ENCODE measurements around the gene RALGPS1. TPM values are rescaled to one million over a fixed set of nuclear protein-coding genes. Genes with fewer than 3 reads are reported as not detected.

Gene RALGPS1
- total RNA-seq, 1 experiment from 2014 or later: 3.3 TPM

DNA sequence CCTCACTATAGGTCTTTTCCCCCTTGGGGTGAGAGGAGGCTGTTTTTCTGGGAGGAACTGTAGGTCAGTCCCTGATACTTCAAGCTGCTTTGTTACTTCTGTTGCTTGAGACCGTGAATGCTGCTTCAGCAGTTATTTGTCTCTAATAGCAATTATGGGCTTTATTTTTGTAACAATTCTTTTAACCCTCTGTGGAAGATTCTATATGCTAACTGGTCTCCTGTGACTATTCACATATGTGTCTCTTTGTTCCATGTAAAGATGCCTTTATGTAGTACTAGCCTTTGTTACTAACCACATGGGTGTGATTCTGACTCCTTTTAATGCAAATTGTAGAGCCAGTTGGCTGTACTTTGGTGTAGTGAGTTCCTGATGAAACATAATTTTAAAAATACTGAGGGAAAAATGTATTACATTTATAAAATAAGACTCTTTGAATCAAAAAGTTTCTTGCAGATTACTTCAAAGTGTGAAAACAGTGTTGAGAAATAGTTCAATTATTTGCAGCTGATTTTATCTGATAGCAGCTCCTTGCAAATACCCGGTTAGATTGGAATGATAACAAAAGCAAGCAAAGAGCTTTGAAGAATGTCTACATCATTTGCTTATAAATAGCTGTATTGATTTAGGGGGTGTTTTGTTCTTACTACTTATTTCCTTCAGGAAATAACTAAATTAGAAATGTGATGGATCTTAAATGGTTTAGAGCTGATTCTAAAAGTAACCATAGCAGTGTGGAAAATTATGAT, 161.2 kb downstream of the RALGPS1 start:
- no peak for DNase-seq (ENCODE audit: extremely low read depth, low read depth)

DNA sequence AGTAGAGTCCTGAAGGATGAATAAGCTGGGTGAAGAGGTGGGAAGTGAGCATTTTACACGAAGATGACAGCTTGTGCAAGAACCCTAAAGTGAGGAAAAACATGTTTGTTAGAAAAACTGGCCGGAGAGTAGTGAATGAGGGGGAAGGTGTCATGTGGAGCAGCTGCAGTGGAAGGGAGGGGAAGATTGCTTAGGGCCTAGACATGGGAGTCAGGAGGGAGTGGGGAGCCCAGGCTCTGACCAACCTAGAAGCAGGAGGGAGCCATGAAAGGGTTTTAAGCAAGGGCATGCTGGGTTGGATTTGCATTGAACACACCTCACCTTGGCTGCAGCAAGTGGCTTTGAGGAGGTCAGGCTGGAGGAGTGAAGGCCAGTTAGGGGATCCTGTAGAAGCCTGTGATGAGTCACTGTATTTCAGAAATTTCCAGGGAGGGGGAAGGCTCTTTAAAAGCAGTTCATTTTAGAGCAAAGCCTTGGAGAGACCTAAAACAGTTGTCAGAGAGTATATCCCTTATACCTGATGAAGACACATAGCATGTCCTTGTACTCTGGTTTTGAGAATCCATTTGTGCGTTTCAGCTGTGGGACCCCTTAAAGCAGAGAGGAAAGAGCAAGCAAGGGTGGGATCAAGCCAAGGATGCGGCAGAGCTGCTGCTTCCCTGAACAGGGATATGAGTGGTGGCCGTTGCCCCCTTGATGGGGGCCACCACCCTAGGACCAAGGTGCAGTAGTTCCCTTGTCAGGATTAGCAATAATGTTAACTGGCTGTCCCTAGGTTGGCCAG, 162.5 kb downstream of the RALGPS1 start:
- DNase-seq (ENCODE audit: extremely low read depth, low read depth): no peak

DNA sequence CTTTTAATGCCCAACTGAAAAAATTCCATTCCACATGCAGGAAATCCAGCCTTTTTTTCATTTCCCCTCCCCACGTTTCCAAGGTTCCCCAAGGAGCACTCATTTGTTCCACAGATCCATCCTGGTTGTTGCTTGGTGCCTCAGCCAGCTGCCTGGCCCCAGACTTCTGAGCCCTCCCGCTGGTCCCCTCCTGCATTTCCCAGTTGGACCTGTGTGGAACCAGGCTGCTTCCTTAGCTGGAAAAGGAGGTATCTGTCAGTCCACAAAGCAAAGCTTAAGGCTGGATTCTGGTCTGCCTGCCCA, 163.0 kb downstream of the RALGPS1 start:
- no peak for DNase-seq (ENCODE audit: extremely low read depth, low read depth)

DNA sequence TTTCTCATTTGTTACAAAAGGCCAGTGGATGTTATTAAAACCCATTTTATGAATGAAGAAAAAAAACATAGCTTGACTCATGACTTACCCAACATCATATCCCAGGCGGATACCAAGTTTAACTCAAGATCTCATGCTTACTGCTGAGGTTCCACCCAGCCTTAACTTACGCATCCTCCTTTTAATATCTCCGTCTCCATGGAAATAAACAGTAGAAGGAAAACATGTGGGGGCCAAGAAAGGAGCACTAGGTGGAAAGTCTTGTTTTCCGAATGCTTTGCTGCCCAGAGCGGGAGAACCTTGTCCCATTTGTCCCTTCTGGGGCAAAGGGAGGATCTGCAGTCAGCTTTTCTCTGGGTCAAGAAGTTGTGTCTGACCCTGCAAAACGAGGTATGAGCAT, 163.8 kb downstream of the RALGPS1 start:
- no peak for DNase-seq (ENCODE audit: extremely low read depth, low read depth)

DNA sequence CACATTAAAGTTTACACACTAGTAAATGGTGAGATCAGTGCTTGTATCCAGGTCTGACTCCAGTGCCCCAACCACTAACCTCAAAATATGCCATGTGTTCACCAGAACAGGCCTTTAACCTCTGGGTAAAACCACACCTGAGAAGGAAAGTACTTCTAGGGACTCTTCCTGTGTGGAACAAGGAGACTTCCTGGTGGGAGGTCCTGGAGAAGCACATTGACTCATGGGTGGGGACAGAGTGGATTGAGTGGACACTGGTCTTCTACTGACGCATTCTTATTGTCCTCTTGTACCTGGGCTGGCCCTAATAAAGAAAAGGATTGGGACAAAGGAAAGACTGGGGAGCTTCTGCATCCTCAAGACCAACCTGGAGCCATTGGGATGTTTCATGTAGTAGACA, 164.4 kb downstream of the RALGPS1 start:
- DNase-seq (ENCODE audit: extremely low read depth, low read depth): no peak

DNA sequence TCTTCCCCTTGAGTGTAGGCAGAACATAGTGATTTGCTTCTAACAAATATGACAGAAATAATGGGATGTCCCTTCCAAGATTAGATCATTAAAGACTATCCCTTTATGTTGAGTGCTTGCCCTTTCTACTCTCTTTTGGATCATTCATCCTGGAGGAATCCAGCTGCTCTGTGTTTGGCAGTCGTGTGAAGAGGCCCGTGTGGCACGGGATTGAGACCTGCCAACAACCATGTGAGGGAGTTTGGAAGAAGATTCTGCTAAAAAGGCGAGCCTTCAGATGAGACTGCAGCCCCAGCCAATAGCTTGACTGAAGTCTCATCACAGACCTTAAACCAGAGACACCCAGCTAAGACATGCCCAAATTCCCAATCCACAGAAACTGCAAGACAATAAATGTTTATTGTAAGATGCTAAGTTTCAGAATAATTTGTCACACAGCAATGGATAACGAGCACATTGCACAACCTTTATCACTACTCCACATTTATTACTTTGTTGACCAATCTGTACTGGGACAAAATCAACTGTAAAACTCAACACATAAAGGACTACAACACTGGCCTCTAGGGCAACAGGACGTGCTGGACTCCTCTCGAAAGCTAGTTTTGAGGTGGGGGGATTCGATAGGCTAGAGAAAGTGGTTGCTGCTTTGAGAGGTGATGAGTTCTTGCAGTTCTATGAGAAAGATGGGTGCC, 165.0 kb downstream of the RALGPS1 start:
- DNase-seq (ENCODE audit: extremely low read depth, low read depth): no peak

DNA sequence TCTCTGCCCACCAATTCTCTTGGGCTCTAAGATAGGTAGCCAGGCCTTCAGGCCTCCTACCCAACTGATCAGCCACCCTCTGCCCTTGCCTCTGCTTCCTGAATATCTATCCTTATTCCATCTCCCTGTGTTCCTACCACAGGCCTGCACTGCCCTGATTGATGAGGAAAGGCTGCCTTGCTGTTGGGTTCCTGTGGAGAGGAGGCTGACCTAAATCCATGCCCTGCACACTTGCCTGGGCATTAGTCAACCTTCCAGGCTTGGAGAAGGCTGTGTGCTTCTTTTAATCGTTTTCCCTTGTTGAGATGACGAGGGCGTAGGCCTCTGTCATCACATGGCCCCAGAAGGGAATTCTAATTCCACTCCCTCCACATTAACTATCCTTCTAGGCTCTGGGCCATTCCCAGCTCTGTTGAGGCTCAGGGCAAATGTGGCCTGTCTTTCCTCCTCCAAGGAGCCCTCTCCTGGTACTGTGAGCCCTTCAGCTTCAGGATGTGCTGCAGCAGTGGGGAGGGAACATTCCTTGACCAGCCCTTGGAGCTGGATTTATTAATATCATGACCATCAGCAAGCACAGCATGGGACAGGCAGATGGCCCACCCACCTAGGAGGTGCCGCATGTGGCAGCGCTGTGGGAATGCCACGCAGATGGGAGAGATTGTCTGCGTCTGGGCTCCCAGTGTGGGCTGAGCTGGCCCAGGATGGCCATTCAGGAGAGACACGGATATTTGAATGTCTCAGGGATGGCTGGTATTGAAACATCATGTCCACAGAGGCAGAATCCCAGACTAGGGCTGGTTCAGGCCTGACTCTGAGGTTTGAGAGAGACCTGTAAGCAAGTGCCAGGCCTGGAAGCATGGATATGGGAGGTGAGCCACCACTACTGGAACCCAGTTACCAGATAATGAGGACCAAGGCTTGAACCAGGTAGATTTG, 166.9 kb downstream of the RALGPS1 start:
- DNase-seq (ENCODE audit: extremely low read depth, low read depth): no peak

DNA sequence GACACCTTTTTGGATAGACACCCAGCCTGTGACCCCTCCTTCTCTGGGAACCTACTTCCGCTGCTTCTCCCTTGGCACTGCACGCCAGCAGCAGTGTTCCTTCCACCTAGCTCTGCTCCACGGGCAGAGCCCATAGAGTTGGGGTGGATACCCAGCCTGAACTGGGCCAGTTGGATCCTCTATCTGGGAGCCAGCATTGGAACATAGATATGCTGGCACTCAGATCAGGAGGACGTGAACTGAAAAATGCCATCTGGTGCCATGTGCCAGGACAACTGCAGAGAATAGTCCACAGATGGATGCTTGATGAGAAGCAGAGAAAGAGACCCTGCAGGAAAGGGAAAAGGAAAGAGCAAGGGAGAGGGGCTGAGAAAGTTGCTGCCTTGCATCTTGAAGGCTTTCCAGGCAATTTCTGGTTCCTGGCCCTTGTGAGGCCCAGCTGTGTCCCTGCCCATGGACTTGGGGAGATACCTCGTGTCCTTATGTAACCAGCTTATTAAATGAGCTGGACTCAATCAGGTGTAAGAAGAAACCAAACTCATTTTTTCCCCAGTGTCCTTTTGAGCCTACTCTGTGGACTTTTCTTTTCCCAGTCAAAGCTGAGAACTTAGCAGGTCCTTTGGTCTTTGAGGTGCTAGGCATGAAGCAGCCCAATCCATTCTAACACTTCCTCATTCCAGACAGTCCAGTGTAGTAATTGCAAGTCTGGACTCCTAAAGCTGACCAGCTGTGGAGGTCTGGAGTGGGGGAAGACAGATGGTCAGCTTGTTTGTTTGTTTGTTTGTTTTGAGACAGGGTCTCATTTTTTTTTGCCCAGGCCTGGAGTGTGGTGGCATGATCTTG, 168.8 kb downstream of the RALGPS1 start:
- no peak for DNase-seq (ENCODE audit: extremely low read depth, low read depth)

DNA sequence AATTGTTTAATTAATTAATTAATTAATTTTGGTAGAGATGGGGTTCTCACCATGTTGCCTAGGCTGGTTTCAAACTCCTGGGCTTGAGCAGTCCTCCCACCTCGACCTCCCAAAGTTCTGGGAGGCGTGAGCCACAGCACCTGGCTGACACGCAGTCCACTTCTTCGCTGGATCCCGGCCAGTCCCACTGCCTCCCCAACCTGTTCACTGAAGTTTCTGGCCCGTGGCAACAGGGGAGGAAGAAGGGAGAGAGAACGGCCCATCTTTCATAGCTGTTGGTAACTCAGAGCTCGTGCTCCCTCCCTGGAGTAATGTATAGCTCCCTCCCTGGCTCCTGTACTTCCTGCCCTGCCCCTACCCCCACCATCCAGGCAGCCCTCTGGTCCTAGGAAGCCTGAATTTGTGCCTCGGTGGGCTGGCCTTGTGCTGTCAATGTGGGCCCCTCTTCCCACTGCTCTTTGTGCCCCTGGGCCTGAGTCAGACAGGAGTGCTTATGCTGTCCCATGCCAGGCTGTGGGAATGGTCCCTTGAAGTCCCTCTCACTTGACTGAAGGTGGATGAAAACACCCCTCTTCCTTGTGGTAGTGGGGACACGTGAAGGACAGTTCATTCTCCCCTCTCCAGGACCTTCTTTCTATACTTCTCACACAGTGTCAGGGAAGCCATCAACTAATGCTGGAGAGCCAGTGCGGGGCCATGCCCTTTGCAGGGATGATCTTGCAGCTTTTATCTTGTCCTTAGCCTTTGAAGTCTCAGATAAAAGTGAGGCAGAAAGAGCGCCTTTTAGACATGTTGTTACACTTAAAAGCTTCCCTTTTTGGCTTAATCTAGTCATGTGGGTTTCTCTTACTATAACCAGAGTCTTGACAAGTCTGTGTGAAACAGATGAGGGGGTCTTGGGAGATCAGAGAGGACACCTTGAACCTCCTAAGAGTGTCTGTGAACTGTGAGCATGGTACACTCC, 169.8 kb downstream of the RALGPS1 start:
- no peak for DNase-seq (ENCODE audit: extremely low read depth, low read depth)

DNA sequence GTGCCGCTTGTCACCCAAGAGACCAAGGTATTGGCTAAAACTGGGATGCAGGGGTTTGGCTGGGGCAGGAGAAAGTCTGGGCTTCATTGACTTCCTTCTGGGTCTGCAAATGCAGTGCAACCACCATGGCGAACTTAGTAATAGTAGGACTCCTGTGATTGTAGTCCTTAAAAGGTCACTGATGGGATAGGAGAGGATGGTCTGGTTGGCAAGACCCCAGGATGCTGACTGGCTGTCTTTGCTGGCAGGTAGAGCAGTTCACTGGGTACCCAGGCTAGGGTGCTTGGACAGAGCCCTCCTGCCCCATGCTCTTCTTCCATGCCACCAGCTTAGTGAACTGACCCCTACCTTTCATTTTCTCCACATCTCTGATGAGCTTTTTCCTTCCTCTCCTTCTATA, 170.6 kb downstream of the RALGPS1 start:
- DNase-seq (ENCODE audit: extremely low read depth, low read depth): no peak

DNA sequence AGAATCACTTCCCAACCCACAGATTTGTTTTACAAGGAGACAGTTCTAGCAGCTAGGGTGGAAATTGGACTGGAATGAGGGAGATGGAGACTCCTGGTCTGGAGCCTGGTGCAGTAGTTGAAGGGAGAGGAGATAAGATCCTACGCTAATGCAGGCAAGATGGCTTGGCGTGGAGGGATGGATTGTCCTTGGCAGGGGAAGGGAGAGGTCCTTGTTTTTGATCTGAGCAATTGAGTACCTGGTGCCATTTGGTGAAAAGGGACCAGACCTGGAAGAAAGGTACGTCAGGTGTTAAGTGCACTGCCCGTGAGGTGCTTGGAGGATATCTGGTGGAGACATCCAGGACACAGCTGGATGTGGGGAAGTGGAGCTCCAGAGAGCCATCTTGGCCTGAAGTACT, 172.2 kb downstream of the RALGPS1 start:
- no peak for DNase-seq (ENCODE audit: extremely low read depth, low read depth)

DNA sequence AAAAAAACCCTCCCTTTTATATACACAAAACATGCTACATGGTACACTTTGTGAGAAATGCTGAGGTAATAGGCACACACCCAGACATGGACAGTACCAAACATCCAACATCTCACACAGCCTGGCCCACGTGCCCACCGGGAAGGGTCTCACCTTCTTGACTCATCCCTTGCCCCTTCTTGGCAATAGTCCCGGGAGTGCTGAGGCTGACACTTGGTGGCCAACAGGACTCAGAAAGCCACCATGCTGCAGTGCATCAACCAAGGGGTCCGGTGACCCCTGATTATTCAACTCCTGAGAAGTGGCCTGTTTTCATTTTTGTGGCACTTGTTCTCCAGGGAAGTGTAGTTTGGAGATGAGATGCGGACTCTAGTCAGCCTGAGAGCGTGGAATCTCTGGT, 172.8 kb downstream of the RALGPS1 start:
- DNase-seq (ENCODE audit: extremely low read depth, low read depth): no peak

DNA sequence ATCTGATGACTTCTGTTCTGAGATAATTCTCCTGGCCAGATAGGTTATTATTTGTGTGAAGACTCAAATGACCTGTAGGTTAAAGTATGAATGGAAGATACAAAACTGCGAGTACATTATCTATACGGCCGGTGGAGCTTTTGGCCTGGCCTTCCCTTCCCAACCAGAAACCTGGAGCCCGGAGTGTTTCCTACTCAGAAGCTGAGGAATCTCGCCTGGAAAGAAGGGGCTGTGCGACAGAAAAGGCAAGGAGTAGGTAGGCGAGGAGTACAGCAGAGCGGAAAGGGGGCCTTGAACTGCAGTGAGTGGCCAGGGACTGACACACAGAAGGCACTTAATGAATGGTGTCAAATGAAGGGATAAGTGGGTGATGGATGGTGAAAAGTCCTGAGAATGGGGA, 173.3 kb downstream of the RALGPS1 start:
- no peak for DNase-seq (ENCODE audit: extremely low read depth, low read depth)

DNA sequence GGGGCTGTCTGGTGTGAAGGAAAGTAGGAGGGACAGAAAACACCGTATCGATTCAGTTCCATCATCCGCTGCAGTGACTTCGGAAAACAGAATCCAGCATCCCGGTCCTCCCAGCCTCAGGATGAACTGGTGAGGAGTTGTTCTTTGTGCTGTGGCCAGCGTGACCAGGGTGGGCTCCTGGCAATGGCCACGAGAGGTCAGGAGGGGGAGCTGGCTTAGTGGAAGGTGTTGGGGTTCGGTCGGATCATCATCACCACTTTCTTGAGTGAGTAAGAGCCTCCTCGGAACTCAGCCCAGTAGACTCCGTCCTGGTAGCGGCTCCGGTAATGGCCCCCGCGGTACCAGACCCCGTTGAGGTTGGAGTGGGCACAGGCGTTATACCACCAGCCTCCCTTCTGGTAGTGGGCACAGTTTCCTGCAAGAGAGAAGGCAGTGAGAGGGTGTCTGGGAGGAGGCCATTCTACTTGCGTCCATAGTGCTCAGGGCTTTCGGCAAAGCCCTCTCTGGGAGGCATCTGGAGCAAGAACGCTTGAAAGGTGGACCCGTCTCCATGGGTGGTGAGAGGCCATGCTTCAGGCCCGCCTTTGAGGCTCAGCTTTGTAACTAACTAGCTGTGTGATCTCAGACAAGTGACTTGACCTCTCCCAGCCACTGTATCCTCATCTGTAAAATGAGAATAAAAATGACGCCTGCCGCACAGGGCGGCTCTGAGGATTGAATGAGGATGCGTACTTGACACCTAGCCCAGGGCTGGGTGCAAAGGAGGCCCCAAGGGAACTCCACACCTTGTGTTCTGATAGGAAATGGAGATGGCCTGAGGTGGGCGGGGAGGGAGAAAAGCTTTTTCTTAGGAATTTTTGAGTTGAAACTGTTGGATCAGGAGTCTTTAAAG, 174.4 kb downstream of the RALGPS1 start:
- DNase-seq (ENCODE audit: extremely low read depth, low read depth): no peak

DNA sequence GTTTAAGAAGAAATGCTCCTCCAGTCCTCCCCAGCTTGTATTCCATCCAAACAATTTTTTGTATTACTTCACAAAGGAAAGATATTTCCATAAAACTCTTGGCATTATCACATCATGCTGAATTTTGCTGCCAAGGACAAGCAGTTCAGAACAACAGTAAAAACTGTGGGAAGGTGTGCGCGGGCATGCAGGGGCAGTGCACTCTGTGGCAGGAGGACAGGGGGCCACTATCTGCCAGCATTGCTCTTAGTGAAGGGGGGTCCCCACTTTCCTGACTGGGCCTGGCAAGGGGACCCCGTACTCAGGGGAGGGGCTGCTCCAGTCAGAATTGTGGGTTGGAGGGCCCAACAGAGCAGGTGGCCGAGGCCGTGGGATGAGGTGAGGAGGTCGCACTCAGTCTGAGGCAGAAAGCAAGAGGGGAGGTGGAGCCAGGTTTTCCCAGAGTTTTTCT, 175.1 kb downstream of the RALGPS1 start:
- DNase-seq (ENCODE audit: extremely low read depth, low read depth): no peak

DNA sequence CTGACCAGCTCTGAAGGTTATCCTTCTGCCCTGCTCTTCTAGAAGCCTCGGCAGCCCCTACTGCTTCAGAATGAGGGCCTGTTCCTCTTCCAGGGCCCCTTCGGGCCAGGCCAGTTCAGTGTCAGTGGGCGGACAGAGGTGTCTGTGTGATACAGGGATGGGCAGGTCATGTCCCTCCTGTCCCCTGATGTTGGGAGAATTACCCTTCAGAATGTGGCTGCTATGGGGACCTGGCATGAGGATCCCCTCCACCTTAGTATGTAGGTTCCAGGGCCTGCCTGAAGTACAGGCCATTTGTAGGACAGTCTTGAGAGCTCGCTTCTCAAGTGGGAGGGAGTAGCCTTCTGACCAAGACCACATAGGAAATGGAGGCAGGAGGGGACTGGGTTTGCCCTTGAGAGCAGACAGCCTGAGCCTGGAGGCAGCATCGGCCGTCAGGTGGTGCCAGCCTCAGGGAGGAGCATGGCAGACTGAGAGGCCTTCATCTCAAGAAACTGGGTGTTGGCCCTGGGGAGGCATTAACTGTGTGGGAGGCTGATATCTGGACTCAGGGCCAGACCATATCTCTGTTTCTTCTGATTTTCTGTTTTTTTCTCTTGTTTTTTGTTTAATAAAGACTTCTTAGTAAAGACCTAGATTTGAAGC, 175.9 kb downstream of the RALGPS1 start:
- DNase-seq (ENCODE audit: extremely low read depth, low read depth): no peak

DNA sequence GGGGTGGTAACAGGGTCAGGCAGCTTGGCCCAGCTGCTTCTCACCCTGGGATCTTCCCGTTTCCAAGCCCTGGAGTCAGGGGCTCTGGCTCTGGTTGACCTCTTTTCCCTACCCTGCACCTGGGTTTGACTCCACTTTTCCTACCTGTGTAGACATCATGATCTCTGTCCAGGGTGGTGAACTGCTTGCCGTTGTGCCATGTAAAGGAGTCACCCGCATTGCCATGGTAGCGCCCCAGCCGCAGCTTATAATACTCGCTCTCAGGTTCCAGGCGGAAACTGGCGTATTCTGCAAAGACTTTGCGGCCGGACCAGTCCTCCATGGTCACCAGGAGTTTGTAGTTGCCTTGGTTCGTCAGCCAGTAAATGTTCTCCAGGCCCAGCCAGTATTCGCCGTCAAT, 176.9 kb downstream of the RALGPS1 start:
- DNase-seq (ENCODE audit: extremely low read depth, low read depth): no peak

All from NCI-H460 (cell line).